Measurements from ENCODE around the gene TTC17. TPM values are rescaled to one million over a fixed set of nuclear protein-coding genes. Genes with fewer than 3 reads are reported as not detected.
"Not testable (repeated sequence)": the region's sequence is repeated elsewhere in the genome, so short reads cannot be mapped to it uniquely, and the experiment has no call there.

TTC17 gene
- polyA plus RNA-seq, 3 donors from 2014 or later = 31.3 to 49.1 (median 47.7) TPM

DNA sequence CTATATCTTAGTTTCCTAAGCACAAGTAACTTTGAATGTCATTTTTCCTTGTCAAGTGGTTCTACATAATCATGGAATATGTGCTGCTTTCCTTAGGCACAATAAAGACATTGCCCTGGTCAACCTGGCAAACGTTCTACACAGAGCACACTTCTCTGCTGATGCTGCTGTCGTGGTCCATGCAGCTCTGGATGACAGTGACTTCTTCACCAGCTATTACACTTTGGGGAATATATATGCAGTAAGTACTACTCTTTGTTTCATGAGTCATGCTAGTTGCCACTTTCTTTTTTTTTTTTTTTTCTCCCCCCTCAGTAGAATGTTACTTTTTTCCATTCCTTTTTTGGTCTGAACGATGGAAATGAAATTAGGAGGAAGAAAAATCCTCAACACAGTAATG lies 38.5 kb downstream of the TTC17 start:
- H3K27me3 Mint-ChIP-seq (ENCODE audit: low read depth in 3 of 3) = peaks cover 0 to 2% (median 0%) of the 10 kb centered on the region in 3 donors
- H3K4me1 Mint-ChIP-seq = peaks cover 4 to 9% of the 10 kb centered on the region in 2 donors
- H3K27ac Mint-ChIP-seq = no peak overlapping the region
- no peak overlapping the region for H3K4me3 Mint-ChIP-seq
- H3K36me3 Mint-ChIP-seq = peaks cover 9 to 61% (median 47%) of the 10 kb centered on the region in 3 donors
- H3K9me3 Mint-ChIP-seq = no peaks in the 10 kb centered on the region
- DNase-seq = no peak

DNA sequence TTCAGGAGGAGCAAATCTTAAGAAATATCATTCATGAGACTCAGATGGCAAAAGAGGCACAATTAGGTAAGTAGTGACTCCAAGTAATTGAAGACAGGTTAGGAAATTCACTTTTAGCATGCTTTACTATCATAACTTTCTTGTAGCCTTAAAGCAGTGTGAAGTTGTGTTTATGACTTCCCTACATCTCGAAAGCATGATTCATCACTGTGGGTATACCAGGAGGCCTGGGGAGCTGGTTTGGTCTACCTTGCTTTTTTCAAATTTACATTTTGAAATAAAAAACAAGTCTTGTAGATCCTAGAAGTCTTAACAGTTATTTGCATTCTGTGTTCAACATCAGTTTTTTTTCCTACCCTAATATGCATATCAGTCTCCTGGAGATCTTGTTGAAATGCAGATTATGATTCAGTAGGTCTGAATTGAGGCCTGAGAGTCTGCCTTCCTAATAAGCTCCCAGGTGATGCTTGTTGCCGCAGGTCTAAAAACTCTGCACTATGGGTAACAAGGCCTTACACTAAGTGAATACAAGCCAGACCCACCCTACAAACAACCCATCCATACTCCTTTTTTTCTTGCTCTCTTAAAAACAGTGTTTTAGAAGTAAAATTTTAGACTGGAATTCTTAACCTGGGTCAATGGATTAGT lies 41.4 kb downstream of the TTC17 start:
- Mint-ChIP-seq H3K27ac (no peak overlapping the region), H3K9me3 (no peaks in the 10 kb centered on the region), H3K4me1 (no peaks in the 10 kb centered on the region), H3K36me3 (peaks cover 12 to 53% (median 39%) of the 10 kb centered on the region in 3 donors), H3K4me3 (no peak overlapping the region), H3K27me3 (ENCODE audit: low read depth in 3 of 3) (peaks cover 0 to 2% (median 0%) of the 10 kb centered on the region in 3 donors)
- no peak for DNase-seq

DNA sequence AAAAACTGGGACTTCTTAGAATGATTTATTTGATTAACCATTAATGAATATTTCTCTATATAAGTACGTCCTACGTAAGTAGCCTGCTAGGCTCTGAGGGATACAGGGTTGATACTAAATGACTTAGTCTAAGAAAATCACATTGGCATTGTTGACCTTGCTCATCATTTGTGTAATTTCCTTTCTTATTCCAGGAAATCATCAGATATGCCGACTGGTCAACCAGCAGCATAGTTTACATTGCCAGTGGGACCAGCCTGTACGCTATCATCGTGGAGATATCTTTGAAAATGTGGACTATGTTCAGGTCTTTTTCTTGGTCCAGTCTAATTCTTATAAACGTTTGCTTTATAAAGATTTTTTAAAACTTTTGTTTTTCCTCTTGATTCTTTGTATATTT lies 42.5 kb downstream of the TTC17 start:
- no peaks in the 10 kb centered on the region for H3K9me3 Mint-ChIP-seq
- H3K4me1 Mint-ChIP-seq = no peaks in the 10 kb centered on the region
- peaks cover 0 to 2% (median 0%) of the 10 kb centered on the region in 3 donors for H3K27me3 Mint-ChIP-seq (ENCODE audit: low read depth in 3 of 3)
- no peak overlapping the region for H3K27ac Mint-ChIP-seq
- peaks cover 12 to 58% (median 36%) of the 10 kb centered on the region in 3 donors for H3K36me3 Mint-ChIP-seq
- no peak overlapping the region for H3K4me3 Mint-ChIP-seq
- DNase-seq = no peak

DNA sequence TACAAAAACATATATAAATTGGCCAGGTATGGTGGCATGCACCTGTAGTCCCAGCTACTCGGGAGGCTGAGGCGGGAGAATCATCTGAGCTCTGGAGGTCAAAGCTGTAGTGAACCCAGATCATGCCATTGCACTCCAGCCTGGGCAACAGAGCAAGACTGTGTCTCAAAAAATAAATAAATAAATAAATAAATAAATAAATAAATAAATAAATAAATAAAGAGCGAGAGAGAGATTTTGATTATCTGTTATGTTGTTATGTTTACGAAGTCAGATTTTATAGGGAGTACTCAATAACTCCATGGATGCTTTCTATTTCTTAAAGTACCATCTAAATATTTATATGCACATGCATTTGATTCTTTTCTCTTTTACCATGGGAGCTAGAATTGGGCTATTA lies 43.1 kb downstream of the TTC17 start:
- not testable (repeated sequence) for H3K9me3 Mint-ChIP-seq; H3K27ac Mint-ChIP-seq; DNase-seq; H3K4me1 Mint-ChIP-seq; H3K27me3 Mint-ChIP-seq (ENCODE audit: low read depth in 3 of 3); H3K4me3 Mint-ChIP-seq
- H3K36me3 Mint-ChIP-seq = peaks cover 15 to 57% (median 35%) of the 10 kb centered on the region in 3 donors

DNA sequence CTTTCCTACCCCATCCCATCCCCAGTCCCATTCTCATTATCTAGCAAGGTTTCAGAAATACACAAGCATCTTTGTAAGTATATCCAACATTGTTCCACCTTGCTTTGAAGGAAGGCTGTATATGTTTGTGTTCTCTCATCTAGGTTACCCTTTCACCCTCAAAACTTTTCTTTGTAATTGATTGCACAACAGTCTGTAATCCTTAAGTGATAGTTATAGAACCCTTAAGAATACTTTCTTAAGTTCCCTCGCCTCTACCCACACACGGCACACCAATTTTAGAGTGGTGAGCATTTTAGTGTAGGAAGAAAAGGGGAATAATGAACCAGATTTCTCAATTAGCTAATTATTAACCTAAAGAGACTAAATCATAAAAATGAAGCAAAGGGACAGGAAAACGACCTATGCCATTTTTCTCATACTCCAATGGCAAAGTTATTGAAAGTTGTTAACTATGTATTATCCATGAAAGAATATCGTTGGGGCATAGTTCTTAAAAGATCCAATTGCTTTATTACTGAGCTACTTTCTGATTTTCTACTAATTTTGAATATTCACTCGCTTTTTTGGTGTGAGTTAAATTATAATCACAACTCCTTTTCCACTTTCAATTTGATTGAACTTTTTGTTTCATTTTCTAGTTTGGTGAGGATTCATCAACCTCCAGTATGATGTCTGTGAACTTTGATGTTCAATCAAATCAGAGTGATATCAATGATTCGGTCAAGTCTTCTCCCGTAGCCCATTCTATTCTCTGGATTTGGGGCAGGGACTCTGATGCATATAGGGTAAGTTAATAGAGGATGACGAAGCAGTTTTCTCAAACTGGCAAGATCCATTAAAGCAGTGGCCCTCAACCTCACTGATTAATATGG lies 44.9 kb downstream of the TTC17 start:
- H3K9me3 Mint-ChIP-seq = no peaks in the 10 kb centered on the region

DNA sequence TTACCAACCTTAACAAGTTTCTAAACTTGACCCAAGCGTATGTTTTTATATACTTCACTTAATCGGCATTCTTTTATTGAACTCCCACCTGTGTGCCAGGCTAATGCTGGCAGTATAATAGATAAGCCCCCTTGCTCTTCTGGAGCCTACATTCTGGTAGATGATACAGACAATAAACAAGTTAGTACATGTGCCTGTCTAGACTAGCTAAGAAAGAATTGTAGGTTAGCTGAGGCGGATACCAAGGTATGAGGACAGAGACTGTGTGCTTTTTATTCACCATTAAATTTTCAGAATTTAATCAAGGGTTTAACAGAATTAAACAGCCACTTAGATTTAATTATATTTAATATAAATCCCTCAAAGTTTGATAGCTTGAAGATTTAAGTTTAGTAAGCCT lies 45.7 kb downstream of the TTC17 start:
- no peaks in the 10 kb centered on the region for H3K4me1 Mint-ChIP-seq
- no peak for DNase-seq
- H3K27ac Mint-ChIP-seq = peak overlapping the region in 2 of 6 donors; percentile 29 to 50
- H3K27me3 Mint-ChIP-seq (ENCODE audit: low read depth in 3 of 3) = no peaks in the 10 kb centered on the region
- no peak overlapping the region for H3K4me3 Mint-ChIP-seq
- peaks cover 24 to 47% (median 27%) of the 10 kb centered on the region in 3 donors for H3K36me3 Mint-ChIP-seq
- H3K9me3 Mint-ChIP-seq = no peaks in the 10 kb centered on the region

More for the DNA sequence above, 44.9 kb downstream of the TTC17 start:
- no peaks in the 10 kb centered on the region for H3K4me1 Mint-ChIP-seq
- DNase-seq = no peak
- H3K4me3 Mint-ChIP-seq = no peak overlapping the region
- H3K27ac Mint-ChIP-seq = peak overlapping the region in 4 of 6 donors; percentile 9 to 50 (median 24)
- H3K27me3 Mint-ChIP-seq (ENCODE audit: low read depth in 3 of 3) = no peaks in the 10 kb centered on the region
- peaks cover 24 to 48% (median 24%) of the 10 kb centered on the region in 3 donors for H3K36me3 Mint-ChIP-seq

DNA sequence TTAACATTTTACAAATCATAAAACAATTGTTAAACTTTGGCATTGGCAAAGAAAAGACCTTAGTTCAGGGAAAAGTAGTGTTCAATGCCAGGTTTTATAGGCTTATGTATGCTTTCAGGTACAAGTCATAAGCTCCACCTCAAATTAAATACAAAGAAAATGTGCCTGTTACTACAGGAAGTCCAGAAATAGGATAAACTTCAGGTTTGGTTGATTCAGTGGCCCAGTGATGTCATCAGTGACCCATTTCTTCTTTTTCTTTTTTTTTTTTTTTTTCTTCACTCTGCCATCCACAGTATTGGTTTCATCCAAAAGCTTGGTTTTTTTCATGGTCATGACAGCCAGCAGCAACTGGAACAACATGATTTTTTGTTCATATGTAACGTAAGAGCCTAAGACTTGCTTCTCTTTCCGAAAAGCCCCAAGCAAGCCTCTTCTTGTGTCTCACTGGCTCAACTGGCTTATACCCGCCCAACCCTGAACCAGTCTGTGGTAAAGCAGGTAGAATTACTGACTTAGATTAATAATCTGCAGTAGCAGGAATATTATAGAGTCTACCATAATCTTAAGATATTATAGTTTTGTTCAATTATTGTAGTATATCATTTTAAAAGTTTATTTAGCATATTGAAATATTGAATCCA lies 46.2 kb downstream of the TTC17 start:
- Mint-ChIP-seq H3K9me3 (no peaks in the 10 kb centered on the region), H3K36me3 (peaks cover 20 to 48% (median 28%) of the 10 kb centered on the region in 3 donors), H3K27me3 (ENCODE audit: low read depth in 3 of 3) (no peaks in the 10 kb centered on the region), H3K4me1 (no peaks in the 10 kb centered on the region), H3K4me3 (no peak overlapping the region), H3K27ac (no peak overlapping the region)
- DNase-seq = no peak

DNA sequence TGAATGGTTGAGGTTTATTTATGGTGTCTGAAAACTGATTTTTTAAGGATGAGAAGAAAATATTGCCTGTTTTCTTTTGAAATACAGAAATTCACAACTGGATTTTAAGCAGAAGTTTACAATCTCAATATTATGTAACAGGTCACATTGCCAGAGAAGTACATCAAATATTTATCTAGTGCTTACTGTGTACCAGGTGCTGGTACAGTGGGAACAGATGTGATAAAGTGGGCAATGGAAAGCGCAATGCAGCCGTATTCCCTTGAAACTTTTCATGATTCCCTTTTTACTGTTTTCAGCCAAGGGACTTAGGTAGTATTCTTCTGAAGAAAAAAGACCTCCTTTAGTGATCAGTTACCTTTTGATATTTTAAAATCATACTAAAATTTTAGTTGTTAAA lies 49.6 kb downstream of the TTC17 start:
- peaks cover 0 to 2% of the 10 kb centered on the region in 2 donors for H3K4me1 Mint-ChIP-seq
- H3K4me3 Mint-ChIP-seq = no peak overlapping the region
- DNase-seq = no peak
- H3K27me3 Mint-ChIP-seq (ENCODE audit: low read depth in 3 of 3) = no peaks in the 10 kb centered on the region
- no peaks in the 10 kb centered on the region for H3K9me3 Mint-ChIP-seq
- H3K36me3 Mint-ChIP-seq = peaks cover 17 to 53% (median 34%) of the 10 kb centered on the region in 3 donors
- no peak overlapping the region for H3K27ac Mint-ChIP-seq

DNA sequence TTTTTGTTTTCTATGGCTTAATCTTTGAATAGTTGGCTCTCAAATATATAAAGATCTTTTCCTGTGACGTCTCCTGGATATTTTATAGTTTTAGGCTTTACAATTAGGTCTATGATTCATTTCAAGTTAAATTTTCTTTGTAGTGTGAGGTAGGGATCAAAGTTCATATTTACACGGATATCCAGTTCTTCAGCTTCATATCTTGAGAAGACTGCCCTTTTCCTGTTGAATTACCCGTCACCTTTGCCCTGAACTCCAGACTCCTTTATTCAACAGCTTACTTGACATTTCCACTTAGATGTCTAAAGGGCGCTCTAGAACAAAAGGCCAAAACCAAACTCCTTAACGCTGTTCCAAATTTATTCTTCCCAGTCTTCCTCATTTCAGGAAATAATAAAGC lies 51.7 kb downstream of the TTC17 start:
- Mint-ChIP-seq H3K27ac (no peak overlapping the region), H3K4me3 (no peak overlapping the region), H3K9me3 (no peaks in the 10 kb centered on the region), H3K27me3 (ENCODE audit: low read depth in 3 of 3) (no peaks in the 10 kb centered on the region), H3K36me3 (peaks cover 22 to 53% (median 23%) of the 10 kb centered on the region in 3 donors), H3K4me1 (peaks cover 0 to 3% of the 10 kb centered on the region in 2 donors)
- DNase-seq = no peak

DNA sequence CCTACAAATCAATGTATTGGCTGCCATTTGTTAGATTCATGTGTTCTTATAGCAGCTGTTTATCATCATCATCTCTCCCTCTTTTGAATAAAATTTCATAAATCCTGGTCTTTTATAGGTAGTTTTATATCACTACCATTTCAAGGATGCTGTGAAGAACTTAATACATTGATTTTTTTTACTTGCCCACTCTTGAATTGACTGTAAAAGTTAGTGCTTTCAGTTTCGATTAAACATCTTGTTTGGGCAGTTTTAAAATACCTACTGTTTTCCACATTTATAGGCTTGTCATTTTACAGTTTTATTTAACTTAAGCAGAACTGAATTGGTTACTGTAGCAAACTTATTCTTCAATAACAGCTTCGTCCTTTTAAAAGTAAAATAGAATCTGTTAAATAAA lies 59.5 kb downstream of the TTC17 start:
- H3K4me1 Mint-ChIP-seq = peaks cover 0 to 2% of the 10 kb centered on the region in 2 donors
- no peaks in the 10 kb centered on the region for H3K27me3 Mint-ChIP-seq (ENCODE audit: low read depth in 3 of 3)
- H3K27ac Mint-ChIP-seq = peak overlapping the region in 1 of 6 donors; percentile 11
- DNase-seq = no peak
- H3K9me3 Mint-ChIP-seq = no peaks in the 10 kb centered on the region
- H3K36me3 Mint-ChIP-seq = peaks cover 0 to 16% (median 9%) of the 10 kb centered on the region in 3 donors
- H3K4me3 Mint-ChIP-seq = no peak overlapping the region

DNA sequence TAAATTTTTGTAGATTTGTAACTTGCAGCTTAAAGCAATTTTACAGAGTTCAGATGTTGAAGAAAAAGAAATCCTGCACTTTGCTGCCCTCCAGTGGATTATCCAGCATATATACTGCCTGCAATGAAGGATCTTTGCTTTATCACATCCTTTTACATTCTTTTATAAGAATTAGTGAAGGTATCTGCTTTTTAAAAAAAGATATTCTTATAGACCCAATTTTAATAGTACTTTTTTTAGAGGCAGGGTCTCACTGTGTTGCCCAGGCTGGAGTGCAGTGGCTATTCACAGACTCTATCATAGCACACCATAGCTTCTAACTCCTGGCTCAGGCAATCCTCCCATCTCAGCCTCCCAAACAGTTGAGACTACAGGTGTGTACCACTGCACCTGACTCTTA lies 60.7 kb downstream of the TTC17 start:
- H3K4me1 Mint-ChIP-seq = no peaks in the 10 kb centered on the region
- no peak overlapping the region for H3K4me3 Mint-ChIP-seq
- DNase-seq = peak in 2 of 3 donors; percentile 12 to 13
- H3K27me3 Mint-ChIP-seq (ENCODE audit: low read depth in 3 of 3) = no peaks in the 10 kb centered on the region
- peaks cover 0 to 10% (median 9%) of the 10 kb centered on the region in 3 donors for H3K36me3 Mint-ChIP-seq
- H3K9me3 Mint-ChIP-seq = no peaks in the 10 kb centered on the region
- no peak overlapping the region for H3K27ac Mint-ChIP-seq

DNA sequence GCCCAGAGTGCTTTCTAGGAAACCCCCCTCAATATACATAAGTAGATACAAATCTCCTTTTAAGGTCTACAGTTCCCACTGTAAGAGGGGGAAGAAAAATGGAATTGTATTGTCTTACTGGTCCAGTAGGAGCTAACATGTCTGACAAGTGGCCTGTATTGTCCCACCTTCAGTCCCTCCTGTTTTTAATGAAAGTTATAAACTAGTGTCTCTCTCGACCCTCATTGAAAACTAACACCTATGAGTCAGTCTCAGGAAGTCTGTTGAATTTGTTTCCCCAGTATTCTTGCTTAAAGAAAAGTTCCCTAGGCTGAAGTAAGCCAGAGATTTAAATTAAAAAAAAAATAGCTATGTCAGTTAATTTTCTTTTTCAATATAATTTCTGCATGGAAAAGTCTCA lies 69.3 kb downstream of the TTC17 start:
- no peak for DNase-seq
- Mint-ChIP-seq H3K9me3 (no peaks in the 10 kb centered on the region), H3K27me3 (ENCODE audit: low read depth in 3 of 3) (no peaks in the 10 kb centered on the region), H3K27ac (no peak overlapping the region), H3K4me3 (no peak overlapping the region), H3K36me3 (peaks cover 3 to 20% (median 8%) of the 10 kb centered on the region in 3 donors), H3K4me1 (no peaks in the 10 kb centered on the region)

DNA sequence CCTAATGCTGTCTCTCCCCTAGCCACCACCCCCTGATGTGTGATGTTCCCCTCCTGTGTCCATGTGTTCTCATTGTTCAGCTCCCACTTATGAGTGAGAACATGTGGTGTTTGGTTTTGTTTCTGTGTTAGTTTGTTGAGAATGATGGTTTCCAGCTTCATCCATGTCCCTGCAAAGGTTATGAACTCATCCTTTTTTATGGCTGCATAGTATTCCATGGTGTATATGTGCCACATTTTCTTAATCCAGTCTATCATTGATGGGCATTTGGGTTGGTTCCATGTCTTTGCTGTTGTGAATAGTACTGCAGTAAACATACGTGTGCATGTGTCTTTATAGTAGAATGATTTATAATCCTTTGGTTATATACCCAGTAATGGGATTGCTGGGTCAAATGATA lies 72.2 kb downstream of the TTC17 start:
- not testable (repeated sequence) for H3K9me3 Mint-ChIP-seq; H3K4me3 Mint-ChIP-seq; DNase-seq; H3K27ac Mint-ChIP-seq; H3K4me1 Mint-ChIP-seq; H3K27me3 Mint-ChIP-seq (ENCODE audit: low read depth in 3 of 3)
- H3K36me3 Mint-ChIP-seq = peaks cover 3 to 34% (median 15%) of the 10 kb centered on the region in 3 donors

DNA sequence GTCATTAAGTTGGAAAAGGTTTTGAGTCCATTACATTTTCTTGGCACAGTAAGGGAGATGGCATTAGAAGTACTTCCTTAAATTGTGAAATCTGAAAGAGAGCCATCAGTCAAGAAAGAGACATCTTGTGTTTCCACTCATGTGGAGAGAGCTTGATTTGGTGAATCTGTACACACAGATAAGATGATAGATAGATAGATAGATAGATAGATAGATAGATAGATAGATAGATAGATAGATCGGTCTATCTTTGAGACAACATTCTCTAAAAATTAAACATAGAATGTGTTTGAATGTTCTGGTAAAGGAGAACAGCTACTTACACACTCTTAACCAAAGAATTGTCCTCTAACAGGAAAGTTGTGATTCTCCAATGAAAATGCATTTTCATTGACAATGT lies 76.2 kb downstream of the TTC17 start:
- Mint-ChIP-seq H3K4me3 (no peak overlapping the region), H3K27me3 (ENCODE audit: low read depth in 3 of 3) (no peaks in the 10 kb centered on the region), H3K9me3 (no peaks in the 10 kb centered on the region), H3K27ac (no peak overlapping the region), H3K4me1 (no peaks in the 10 kb centered on the region), H3K36me3 (peaks cover 11 to 50% (median 34%) of the 10 kb centered on the region in 3 donors)
- DNase-seq = no peak
